MCF 10A (cell line): ENCODE measurements around the gene GPR176. TPM values are rescaled to one million over a fixed set of nuclear protein-coding genes. Genes with fewer than 3 reads are reported as not detected.
"Not testable (repeated sequence)": the region's sequence is repeated elsewhere in the genome, so short reads cannot be mapped to it uniquely, and the experiment has no call there.

Experiments used
- BruUV-seq: library from RNA; stranded (reverse); fragments of 400-500 nt; replicated peaks from 2 replicates; lab custom pipeline; 2021; lab: Mats Ljungman, UMichigan
- CTCF ChIA-PET: fragments of 300-600 bp; sonication (Branson Sonifier 250); formaldehyde crosslinking; extraction: SDS; loops from one replicate; lab custom pipeline; 2021; ENCODE audit warnings: antibody characterized with exemption, inconsistent platforms; lab: Yijun Ruan, JAX
- POLR2A ChIA-PET: fragments of 300-600, 350-650 bp; sonication (Branson Sonifier 250); formaldehyde crosslinking; extraction: SDS; loops from one replicate; lab custom pipeline; 2020; ENCODE audit warnings: antibody characterized with exemption, inconsistent platforms; lab: Yijun Ruan, JAX
- DNase-seq: peaks from one replicate; pipeline ENCODE4 v3.0.0-alpha.2; 2018; ENCODE audit not compliant: unreplicated experiment
- H3K27ac Mint-ChIP-seq: one replicate; pipeline ENCODE4 v1.8.0; 2022; ENCODE audit warnings: mild to moderate bottlenecking, low read depth, mixed read lengths; ENCODE audit not compliant: unreplicated experiment
- H3K27me3 Mint-ChIP-seq: one replicate; pipeline ENCODE4 v1.8.0; 2022; ENCODE audit warnings: mixed read lengths; ENCODE audit not compliant: insufficient read depth, unreplicated experiment
- H3K36me3 Mint-ChIP-seq: one replicate; pipeline ENCODE4 v1.8.0; 2022; ENCODE audit warnings: mild to moderate bottlenecking, moderate library complexity, mixed read lengths; ENCODE audit not compliant: insufficient read depth, unreplicated experiment
- H3K4me1 Mint-ChIP-seq: one replicate; pipeline ENCODE4 v1.8.0; 2022; ENCODE audit warnings: mixed read lengths; ENCODE audit not compliant: insufficient read depth, unreplicated experiment
- H3K4me3 Mint-ChIP-seq: one replicate; pipeline ENCODE4 v1.8.0; 2022; ENCODE audit warnings: mild to moderate bottlenecking, moderate library complexity, mixed read lengths; ENCODE audit not compliant: unreplicated experiment
- H3K9me3 Mint-ChIP-seq: one replicate; pipeline ENCODE4 v1.8.0; 2022; ENCODE audit warnings: mixed read lengths; ENCODE audit not compliant: unreplicated experiment
- CTCF ChIP-seq: fragments of 200-600 bp; IDR thresholded peaks from one replicate; pipeline ENCODE4 v1.8.0; 2022; ENCODE audit warnings: antibody characterized with exemption, mild to moderate bottlenecking; ENCODE audit not compliant: unreplicated experiment
- intact Hi-C: fragments of 100-400 bp; cut with micrococcal nuclease; formaldehyde crosslinking; loops from 2 replicates; pipeline ENCODE4 v1.14.1; 2022
- total RNA-seq: library from RNA; stranded (reverse); gene quantifications from 2 replicates; pipeline ENCODE4 v1.2.3, GENCODE V29; 2022

The GPR176 gene
- total RNA-seq, 1 experiment from 2014 or later = 1.8 TPM

GRCh38 chr15:39817892-39818291 lies 102.2 kb downstream of the GPR176 start:
- Mint-ChIP-seq H3K4me3 (no peak overlapping the region), H3K4me1 (no peaks in the 10 kb centered on the region), H3K27me3 (no peaks in the 10 kb centered on the region), H3K36me3 (peaks cover 6% of the 10 kb centered on the region), H3K9me3 (peaks cover 3% of the 10 kb centered on the region), H3K27ac (no peak overlapping the region)
- ChIA-PET CTCF (interaction anchor here (0.6 to 1.2 kb wide), 3 partner anchors 9 to 182 kb away, joined by 3 to 4 read pairs (median 3); no protein-coding TSS in a partner anchor), POLR2A (interaction anchor here (0.9 to 2.1 kb wide), 2 partner anchors 116 to 145 kb away, joined by 3 to 4 read pairs; partner anchors contain the start of gene EIF2AK4)
- BruUV-seq = no TSS peak
- no peak for DNase-seq
- TF ChIP-seq CTCF = no peak
- intact Hi-C loops = no loop called here

GRCh38 chr15:39814489-39814888 lies 105.6 kb downstream of the GPR176 start:
- no peaks in the 10 kb centered on the region for H3K27me3 Mint-ChIP-seq
- ChIA-PET CTCF (interaction anchor here (0.6 kb wide), 2 partner anchors 50 to 1132 kb away, joined by 3 to 4 read pairs; no protein-coding TSS in a partner anchor), POLR2A (no interaction called here)
- DNase-seq = no peak
- BruUV-seq = no TSS peak
- intact Hi-C loops = no loop called here
- H3K9me3 Mint-ChIP-seq = no peaks in the 10 kb centered on the region
- TF ChIP-seq CTCF = no peak
- peaks cover 6% of the 10 kb centered on the region for H3K36me3 Mint-ChIP-seq
- no peak overlapping the region for H3K4me3 Mint-ChIP-seq
- no peaks in the 10 kb centered on the region for H3K4me1 Mint-ChIP-seq
- H3K27ac Mint-ChIP-seq = no peak overlapping the region

GRCh38 chr15:39812651-39813050 lies 107.4 kb downstream of the GPR176 start:
- H3K4me1 Mint-ChIP-seq, H3K4me3 Mint-ChIP-seq, H3K36me3 Mint-ChIP-seq, H3K9me3 Mint-ChIP-seq, H3K27me3 Mint-ChIP-seq, DNase-seq, BruUV-seq, intact Hi-C loops, H3K27ac Mint-ChIP-seq, POLR2A ChIA-PET: not testable (repeated sequence)
- CTCF ChIA-PET = interaction anchor here (1.0 kb wide), 1 partner anchor 19 kb away, joined by 3 read pairs; no protein-coding TSS in a partner anchor

GRCh38 chr15:39808909-39809308 lies 111.2 kb downstream of the GPR176 start:
- intact Hi-C loops = no loop called here
- H3K27ac Mint-ChIP-seq = no peak overlapping the region
- no peak for DNase-seq
- H3K4me1 Mint-ChIP-seq = peaks cover 8% of the 10 kb centered on the region
- no peaks in the 10 kb centered on the region for H3K36me3 Mint-ChIP-seq
- no peaks in the 10 kb centered on the region for H3K27me3 Mint-ChIP-seq
- no peaks in the 10 kb centered on the region for H3K9me3 Mint-ChIP-seq
- no peak overlapping the region for H3K4me3 Mint-ChIP-seq
- CTCF ChIA-PET = no interaction called here
- TF ChIP-seq CTCF = no peak
- no TSS peak for BruUV-seq
- POLR2A ChIA-PET = no interaction called here

GRCh38 chr15:39807791-39808190 lies 112.3 kb downstream of the GPR176 start:
- no peaks in the 10 kb centered on the region for H3K9me3 Mint-ChIP-seq
- no peak overlapping the region for H3K27ac Mint-ChIP-seq
- CTCF ChIA-PET = no interaction called here
- intact Hi-C loops = no loop called here
- H3K27me3 Mint-ChIP-seq = no peaks in the 10 kb centered on the region
- H3K4me1 Mint-ChIP-seq = peaks cover 15% of the 10 kb centered on the region
- TF ChIP-seq CTCF = no peak
- DNase-seq = no peak
- H3K4me3 Mint-ChIP-seq = no peak overlapping the region
- POLR2A ChIA-PET = no interaction called here
- BruUV-seq = no TSS peak
- H3K36me3 Mint-ChIP-seq = no peaks in the 10 kb centered on the region
